Lower lobe of right lung (tissue), 2 donors: Measurements from ENCODE around the gene LYAR. TPM values are rescaled to one million over a fixed set of nuclear protein-coding genes. Genes with fewer than 3 reads are reported as not detected.
A peak's percentile ranks its signal among the peaks of the same experiment; 100 is the strongest.
"Not testable (repeated sequence)": the region's sequence is repeated elsewhere in the genome, so short reads cannot be mapped to it uniquely, and the experiment has no call there.

ENCODE experiments used
- ATAC-seq, 2 donors: fragments of 200-7000 bp; cut with Tn5 transposase; one replicate each; pipeline ENCODE4 v1.9.1; 2020 to 2022; ENCODE audit warnings: mild to moderate bottlenecking in 2 of 2, moderate library complexity in 2 of 2
- DNase-seq: peaks from one replicate; pipeline ENCODE4 v3.0.0-alpha.2; 2020
- H3K27ac ChIP-seq: fragments of 200-600 bp; one replicate; pipeline ENCODE4 v1.8.0; 2022
- H3K27me3 ChIP-seq: fragments of 200-600 bp; one replicate; pipeline ENCODE4 v1.8.0; 2022; ENCODE audit warnings: low read depth
- H3K36me3 ChIP-seq: fragments of 200-600 bp; one replicate; pipeline ENCODE4 v1.8.0; 2022; ENCODE audit warnings: mild to moderate bottlenecking
- H3K4me1 ChIP-seq: fragments of 200-600 bp; one replicate; pipeline ENCODE4 v1.8.0; 2022
- H3K4me3 ChIP-seq: fragments of 200-600 bp; one replicate; pipeline ENCODE4 v1.8.0; 2022; ENCODE audit warnings: mild to moderate bottlenecking
- H3K9me3 ChIP-seq: fragments of 200-600 bp; one replicate; pipeline ENCODE4 v1.8.0; 2022
- CTCF ChIP-seq: fragments of 200-600 bp; IDR thresholded peaks from one replicate; pipeline ENCODE4 v1.8.0; 2022; ENCODE audit warnings: antibody characterized with exemption, mild to moderate bottlenecking
- intact Hi-C: fragments of 100-400 bp; cut with DNase I; formaldehyde crosslinking; loops from one replicate; pipeline ENCODE4 v1.11.0; 2022
- total RNA-seq: library from RNA; stranded (reverse); fragmentation: NEBNext Ultra II Directional; extraction: Animal tissue kit (Norgen Biotek cat#: 25700); gene quantifications from one replicate; pipeline ENCODE4 v1.2.1, GENCODE V29; 2021
- donor health status: DM: no; HTN: yes; CAD: no; lungs with severe emphysema.

The LYAR gene
- total RNA-seq, 1 donor from 2014 or later: 18.0 TPM

- Histone ChIP-seq H3K27ac (no peak overlapping the region), H3K4me1 (no peaks in the 10 kb centered on the region), H3K36me3 (no peaks in the 10 kb centered on the region), H3K4me3 (no peak overlapping the region), H3K9me3 (no peaks in the 10 kb centered on the region), H3K27me3 (no peaks in the 10 kb centered on the region)
- peak; percentile 75 to 77 for ATAC-seq
- no peak for DNase-seq
- intact Hi-C loops: no loop called here
- TF ChIP-seq CTCF: peak; percentile 27
These were observed 29.7 kb downstream of the LYAR start for GRCh38 chr4:4260185-4260751.

GRCh38 chr4:4259484-4260100 lies 30.4 kb downstream of the LYAR start:
- H3K36me3 ChIP-seq: no peaks in the 10 kb centered on the region
- no peak overlapping the region for H3K27ac ChIP-seq
- TF ChIP-seq CTCF: no peak
- peak; percentile 54 to 58 for ATAC-seq
- H3K9me3 ChIP-seq: no peaks in the 10 kb centered on the region
- no peaks in the 10 kb centered on the region for H3K4me1 ChIP-seq
- DNase-seq: no peak
- intact Hi-C loops: no loop called here
- peaks cover 2% of the 10 kb centered on the region for H3K27me3 ChIP-seq
- no peak overlapping the region for H3K4me3 ChIP-seq

GRCh38 chr4:4257705-4258104 lies 32.2 kb downstream of the LYAR start:
- H3K36me3 ChIP-seq, H3K9me3 ChIP-seq, intact Hi-C loops, H3K4me1 ChIP-seq, H3K4me3 ChIP-seq, DNase-seq, ATAC-seq, H3K27ac ChIP-seq, H3K27me3 ChIP-seq: not testable (repeated sequence)

GRCh38 chr4:4256799-4257198 lies 33.2 kb downstream of the LYAR start:
- ATAC-seq (no peak), DNase-seq (no peak)
- H3K36me3 ChIP-seq: no peaks in the 10 kb centered on the region
- H3K4me3 ChIP-seq: no peak overlapping the region
- intact Hi-C loops: no loop called here
- TF ChIP-seq CTCF: no peak
- H3K9me3 ChIP-seq: no peaks in the 10 kb centered on the region
- peaks cover 4% of the 10 kb centered on the region for H3K4me1 ChIP-seq
- no peak overlapping the region for H3K27ac ChIP-seq
- peaks cover 5% of the 10 kb centered on the region for H3K27me3 ChIP-seq

- peaks cover 4% of the 10 kb centered on the region for H3K4me1 ChIP-seq
- H3K27ac ChIP-seq: no peak overlapping the region
- no peak overlapping the region for H3K4me3 ChIP-seq
- intact Hi-C loops: no loop called here
- H3K9me3 ChIP-seq: no peaks in the 10 kb centered on the region
- no peaks in the 10 kb centered on the region for H3K36me3 ChIP-seq
- DNase-seq (no peak), ATAC-seq (no peak)
- H3K27me3 ChIP-seq: peaks cover 5% of the 10 kb centered on the region
- no peak for TF ChIP-seq CTCF
These were observed 35.3 kb downstream of the LYAR start for GRCh38 chr4:4254666-4255065.

- ATAC-seq (no peak), DNase-seq (no peak)
- intact Hi-C loops: no loop called here
- H3K4me3 ChIP-seq: no peak overlapping the region
- TF ChIP-seq CTCF: no peak
- peaks cover 5% of the 10 kb centered on the region for H3K27me3 ChIP-seq
- no peaks in the 10 kb centered on the region for H3K36me3 ChIP-seq
- peaks cover 4% of the 10 kb centered on the region for H3K4me1 ChIP-seq
- H3K9me3 ChIP-seq: no peaks in the 10 kb centered on the region
- H3K27ac ChIP-seq: no peak overlapping the region
These were observed 35.8 kb downstream of the LYAR start for GRCh38 chr4:4254199-4254598.
